ENCODE measurements around the gene FZR1.
"Not testable (repeated sequence)": the region's sequence is repeated elsewhere in the genome, so short reads cannot be mapped to it uniquely, and the experiment has no call there.

The FZR1 gene

DNA sequence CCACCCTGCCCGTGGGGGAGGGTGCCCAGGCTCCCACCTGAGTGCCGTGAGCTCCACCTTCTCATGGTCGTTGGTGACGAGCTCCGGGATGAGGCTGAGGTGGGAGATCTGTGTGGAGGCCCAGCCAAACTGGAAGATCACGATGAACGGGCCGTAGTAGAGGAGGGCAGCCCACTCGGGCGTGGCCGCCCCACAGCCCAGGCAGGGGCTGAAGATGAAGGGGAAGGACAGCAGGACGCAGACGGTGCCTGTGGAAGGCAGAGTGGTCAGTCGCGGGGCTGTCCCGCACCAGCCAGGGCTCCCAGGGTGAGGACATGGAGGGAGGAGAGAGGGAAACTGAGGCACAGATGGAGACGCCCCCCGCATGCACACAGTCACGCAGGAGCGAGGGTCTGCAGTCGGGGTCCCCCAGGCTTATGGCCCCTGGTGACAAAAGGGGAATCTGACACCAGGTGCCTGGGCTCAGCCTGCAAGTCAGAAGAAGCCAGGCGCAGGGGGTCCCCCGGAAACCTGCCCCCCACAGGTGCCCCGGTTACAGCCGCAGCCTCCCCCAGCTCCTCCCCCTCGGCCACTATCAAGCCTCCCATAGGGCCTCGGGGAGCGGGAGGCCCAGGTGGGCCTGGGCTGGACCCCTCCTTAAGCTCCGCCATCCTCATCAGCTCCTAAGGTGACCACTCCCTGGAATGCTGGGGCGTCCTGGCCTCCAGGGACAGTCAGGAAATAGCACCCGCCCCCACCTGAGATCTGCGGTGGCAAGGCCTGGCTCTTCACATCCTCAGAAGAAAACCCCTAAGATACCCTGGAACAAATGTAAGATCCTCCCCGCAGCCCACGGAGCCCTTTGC lies 45.1 kb downstream of the FZR1 start:
- no peak for DNase-seq

DNA sequence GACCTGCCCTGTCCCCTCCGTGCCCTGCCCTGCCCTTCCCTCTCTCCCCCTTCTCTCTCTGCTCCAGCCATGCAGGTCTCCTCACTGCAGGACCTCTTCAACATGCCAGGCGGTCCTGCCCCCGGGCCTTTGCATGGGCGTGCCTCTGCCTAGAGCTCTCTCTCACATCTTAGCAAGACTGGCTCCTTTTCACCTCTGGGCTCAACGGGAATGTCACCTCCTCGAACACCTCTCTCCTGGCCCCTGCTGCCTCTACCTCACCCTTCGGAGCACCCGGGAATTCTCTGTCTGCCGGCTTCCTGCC lies 45.6 kb downstream of the FZR1 start:
- no peak for DNase-seq

DNA sequence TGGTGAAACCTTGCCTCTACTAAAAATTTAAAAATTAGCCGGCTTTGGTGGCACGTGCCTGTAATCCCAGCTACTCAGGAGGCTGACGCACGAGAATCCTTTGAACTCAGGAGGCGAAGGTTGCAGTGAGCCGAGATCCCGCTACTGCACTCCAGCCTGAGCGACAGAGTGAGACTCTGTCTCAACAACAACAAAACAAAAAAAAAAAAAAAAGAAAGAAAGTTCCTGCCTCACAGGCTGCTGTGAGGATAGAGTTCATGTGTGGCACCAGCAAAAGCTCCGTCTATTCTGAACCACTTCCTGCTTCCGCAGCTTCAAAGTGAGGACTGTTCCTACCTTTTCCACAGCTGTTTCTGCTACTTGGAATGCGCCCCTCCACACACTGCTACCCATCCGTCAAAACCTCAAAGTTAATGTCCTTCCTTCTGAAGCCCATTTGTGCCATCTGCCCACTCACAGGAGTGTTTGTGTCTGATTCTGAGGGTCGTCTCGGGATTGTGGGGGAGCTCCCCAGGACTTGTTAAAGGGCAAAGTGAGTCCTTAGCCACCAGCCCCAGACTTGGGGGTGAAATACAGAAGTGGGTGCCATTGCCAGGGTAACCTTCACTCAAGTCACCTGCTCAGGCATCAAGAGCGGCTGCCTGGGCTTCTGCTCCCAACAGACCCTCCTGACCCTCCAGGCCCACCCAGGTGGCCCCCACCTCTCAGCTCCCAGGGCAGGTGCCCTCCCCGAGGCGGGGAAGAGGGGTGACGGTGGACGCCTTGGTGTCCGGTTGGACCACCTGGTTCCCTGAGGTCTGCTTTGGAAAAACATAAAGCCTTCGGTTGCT lies 48.4 kb downstream of the FZR1 start:
- no peak for DNase-seq

DNA sequence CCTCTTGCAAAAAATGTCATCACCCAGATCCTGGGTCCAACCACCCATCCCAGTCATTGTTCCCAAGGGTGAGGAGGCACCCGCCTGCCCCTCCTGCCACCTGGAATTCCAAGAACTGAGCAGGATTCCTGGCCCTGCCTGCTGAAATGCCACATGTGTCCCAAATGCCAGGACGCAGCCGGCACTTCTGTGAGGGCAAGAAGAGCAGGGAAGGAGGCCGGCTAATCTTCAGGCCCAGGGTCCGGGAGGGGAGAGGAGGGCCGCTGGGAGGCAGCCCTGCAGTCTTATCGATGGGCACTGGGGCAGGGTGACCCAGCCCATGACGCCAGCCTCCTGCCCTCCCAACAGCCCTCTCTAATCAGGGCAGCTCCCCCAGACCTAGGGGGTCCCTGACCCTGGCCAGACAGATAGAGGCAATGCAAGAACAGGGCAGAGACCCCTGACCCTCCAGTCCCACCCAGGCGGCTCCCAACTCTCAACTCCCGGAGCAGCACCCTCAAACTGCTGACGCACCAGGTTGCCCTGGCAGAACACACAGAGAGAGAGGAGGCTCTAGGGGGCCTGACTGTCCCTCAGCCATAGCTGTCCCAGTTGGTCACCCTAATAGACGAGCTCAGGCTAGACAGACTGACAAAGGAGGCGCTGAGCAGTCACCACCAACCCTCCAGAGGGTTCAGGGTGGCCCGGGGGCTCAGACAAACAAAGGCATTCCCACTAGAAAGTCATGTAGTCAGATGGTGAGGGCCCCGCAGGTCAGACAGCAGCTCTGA lies 49.7 kb downstream of the FZR1 start:
- no peak for DNase-seq

DNA sequence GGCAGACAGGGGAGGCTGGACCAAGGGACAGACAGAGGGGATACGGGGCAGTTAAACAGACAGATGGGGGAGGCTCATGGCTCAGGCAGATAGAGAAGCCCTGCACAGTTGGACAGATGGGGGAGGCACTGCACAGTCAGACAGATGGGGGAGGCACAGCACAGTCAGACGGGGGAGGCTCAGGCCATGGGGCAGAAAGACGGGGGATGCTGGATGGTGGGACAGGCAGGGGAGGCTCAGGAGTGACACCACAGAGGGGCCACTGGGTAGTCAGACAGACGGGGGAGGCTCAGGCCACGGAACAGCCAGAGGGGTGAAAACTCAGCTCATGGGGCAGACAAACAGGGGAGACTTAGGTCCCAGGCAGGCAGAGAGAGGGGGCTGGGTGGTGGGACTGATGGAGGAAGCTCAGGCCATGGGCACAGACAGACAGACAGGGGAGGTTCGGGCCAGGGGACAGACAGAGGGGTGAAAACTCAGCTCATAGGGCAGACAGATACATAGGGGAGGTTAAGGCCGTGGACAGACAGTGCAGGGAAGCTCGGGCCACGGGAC lies 50.4 kb downstream of the FZR1 start:
- DNase-seq = no peak

DNA sequence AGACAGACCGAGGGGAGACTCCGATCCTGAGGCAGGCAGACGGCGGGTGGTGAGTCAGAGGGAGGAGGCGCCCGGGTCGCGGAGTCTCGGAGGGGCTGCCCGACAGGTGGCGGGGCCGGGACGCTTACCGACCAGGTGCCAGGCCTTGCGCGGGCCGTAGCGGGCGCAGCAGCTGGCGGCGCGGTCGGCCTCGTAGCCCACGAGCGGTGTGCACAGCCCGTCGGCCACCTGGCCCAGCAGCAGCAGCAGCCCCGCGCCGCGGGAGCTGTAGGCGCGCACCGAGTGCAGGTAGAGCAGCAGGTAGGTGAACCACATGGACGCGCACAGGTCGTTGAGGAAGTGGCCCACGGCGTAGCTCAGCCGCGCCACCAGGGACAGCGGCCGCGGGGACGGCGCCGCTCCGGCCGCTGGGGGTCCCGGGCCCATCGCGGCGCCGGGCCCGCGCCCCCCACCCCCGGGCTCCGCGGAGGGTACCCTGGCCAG lies 50.9 kb downstream of the FZR1 start:
- no peak for DNase-seq

DNA sequence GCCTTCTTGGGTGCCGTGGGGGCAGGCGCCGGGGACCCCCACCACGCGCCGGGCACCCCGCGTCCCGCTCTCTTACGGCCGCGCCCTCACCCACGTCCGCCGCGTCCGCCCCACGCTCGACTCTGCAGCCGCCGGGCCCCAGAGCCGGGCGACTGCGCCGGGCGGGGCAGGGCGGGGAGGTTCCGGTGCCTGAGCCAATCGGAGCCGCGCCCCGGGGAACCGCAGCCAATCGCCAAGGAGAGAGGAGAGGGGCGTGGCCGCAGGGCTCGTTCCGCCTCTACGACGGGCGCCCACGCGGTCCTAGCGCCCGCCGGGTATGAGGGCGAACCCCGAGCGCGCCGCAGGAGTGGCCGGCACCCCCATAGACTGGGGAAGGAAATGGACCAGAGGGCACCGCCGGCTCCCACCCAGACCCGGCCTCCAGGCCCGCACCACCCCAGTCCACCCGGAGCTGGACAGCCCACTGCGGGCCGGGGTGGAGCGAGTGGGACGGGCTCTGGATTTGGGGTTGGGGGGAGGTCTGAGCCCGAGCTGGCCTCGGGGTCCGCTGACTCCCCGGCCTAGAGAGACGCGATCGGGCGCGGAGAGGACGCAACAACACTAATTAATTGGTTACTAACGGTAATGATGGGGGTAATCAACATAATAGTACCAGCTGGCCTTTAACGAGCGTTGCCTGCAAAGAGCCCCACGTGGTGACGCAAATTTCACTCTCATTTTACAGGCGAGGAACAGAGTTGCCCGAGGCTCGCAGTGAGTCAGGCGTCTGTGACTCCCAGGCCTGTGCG lies 51.5 kb downstream of the FZR1 start, which contains the start of gene MFSD12:
Gene MFSD12, minus strand, starts transcription at position 126 of the 788 bp plus-strand sequence. CDS start 183 bp downstream, outside the sequence.
- DNase-seq = peak in 1 of 2 experiments; percentile 54

DNA sequence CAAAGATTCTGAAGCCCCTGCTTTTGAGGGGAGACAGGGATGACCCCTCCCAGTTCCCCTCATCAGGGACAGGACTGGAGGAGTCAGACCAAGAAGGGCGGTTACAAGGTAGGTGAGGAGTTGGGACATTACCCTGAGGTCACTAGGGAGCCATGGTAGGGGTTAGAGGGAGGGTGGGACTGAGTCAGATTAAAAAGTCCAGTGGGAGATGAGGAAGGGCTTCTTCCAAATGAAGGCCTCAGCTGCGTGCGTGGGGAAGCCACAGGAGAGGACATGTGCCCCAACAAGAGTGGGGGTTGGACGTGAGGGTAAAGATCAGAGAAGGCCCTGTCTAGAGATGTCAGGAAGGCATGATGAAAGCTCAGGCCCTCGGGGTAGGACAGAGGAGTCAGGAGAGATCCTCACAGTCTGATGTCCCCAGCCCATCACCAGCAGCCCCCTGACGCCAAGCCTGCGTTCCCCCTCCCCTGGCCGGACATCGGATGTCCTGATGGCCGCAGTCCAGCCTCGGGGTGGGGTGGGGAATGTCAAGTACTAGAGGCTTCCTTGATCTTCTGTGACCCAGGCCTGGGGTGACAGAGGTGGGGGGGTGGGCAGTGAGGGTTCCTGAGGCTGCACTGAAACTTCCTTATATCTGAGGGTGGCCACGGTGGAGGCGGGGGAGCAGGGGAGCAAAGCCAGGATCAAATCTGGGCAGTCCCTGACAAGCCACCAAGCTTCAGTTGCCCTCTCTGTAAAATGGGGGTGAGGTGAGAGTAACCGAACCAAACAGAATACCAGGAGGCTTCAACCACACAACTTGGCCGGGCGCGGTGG lies 57.8 kb downstream of the FZR1 start:
- no peak for DNase-seq

DNA sequence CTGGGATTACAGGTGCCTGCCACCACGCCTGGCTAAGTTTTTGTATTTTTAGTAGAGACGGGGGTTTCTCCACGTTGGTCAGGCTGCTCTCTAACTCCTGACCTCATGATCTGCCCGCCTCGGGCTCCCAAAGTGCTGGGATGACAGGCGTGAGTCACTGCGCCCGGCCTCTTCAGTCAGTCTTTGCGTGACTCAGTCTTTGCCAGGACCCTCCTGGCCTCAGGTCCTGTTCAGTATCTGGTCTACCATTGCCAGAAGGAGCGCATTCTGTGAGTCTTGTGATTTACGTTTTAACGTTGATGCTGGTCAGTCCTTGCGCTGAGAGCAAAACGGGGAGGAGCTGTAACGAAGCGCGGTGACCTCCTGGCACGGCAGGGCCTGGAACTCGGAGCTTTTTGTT lies 59.0 kb downstream of the FZR1 start:
- DNase-seq = no peak

DNA sequence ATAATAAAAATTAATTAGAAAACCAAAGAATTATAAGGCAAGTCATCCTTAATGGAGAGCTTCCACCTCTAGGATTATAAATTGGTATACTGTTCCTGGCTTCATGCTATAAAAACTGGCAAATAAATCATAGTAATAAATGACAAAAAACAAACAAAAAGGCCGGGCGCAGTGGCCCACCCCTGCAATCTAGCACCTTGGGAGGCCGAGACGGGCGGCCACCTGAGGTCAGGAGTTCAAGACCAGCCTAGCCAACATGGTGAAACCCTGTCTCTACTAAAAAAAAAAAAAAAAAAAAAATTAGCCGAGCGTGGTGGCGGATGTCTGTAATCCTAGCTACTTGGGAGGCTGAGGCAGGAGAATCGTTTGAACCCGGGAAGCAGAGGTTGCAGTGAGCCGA lies 63.9 kb downstream of the FZR1 start:
- not testable (repeated sequence) for DNase-seq

DNA sequence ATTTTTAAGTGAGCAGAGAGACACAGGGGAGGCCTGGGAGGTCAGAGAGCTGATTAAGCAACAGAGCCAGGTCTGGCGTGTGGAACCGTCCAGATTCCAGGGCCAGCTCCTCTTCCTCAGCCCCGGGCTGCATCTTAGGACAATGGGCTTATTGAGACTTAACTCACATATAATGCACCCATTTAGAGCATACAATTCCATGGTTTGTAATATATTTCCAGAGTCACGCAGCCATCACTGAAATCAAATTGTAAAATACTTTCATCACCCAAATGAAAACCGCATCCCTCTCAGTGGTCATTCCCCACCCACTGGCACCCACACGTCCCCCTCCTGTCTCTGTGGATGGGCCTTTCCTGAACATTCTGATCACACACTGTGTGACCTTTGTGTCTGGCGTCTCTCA lies 64.5 kb downstream of the FZR1 start:
- no peak for DNase-seq

DNA sequence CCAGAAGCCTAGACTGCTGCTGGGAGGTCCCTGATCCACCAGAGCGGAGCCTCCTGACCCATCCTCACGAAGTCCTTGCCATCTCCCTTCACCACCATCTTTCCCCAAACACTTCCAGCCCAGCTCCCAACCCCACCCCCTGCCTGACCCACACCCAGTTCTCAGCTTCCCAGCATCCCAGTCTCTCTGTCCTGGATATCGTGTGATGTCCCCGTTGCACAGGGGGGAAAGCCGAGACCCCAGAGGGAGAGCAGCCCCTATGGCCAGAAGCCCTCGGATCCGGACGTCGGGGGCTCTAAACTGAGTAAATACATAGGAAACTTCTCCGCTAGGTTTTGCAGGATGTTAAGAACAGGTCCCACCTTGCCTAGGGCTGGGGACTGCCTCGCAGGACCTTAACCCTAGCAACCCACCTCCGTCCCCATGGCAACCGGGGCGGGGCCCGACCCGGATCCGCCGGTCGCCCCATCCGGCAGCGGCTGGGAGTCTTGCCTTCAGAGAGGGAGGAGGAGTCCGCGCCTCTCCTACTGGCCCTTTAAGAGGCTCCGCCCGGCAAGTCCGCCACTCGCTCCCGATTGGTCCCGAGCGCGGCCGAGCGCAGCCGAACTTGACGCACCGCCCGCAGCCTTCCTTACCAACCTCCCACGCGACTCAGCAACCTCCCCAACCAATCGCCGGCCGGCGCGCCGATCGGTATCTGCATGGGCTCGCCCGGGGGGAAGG lies 66.2 kb downstream of the FZR1 start:
- DNase-seq = peak; percentile 69 to 87

DNA sequence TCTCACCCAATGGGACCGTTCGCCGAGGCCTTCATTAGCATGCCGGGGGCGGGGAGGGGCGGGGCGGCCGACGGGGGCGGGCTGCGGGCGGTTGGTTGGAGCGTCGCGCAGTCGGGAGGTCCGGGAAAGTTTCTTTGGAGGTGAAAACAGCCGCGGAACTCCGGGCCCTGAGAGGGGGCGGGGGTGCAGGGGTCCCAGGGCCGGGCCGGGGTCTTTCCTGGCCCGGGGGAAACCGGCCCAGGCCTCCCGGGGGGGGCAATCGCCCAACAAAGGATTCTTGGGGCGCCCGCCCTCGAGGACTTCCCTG lies 66.7 kb downstream of the FZR1 start, which contains the start of gene HMG20B:
Gene HMG20B, plus strand, starts transcription at position 90 of the 307 bp plus-strand sequence. CDS start 366 bp downstream, outside the sequence.
- DNase-seq = no peak

DNA sequence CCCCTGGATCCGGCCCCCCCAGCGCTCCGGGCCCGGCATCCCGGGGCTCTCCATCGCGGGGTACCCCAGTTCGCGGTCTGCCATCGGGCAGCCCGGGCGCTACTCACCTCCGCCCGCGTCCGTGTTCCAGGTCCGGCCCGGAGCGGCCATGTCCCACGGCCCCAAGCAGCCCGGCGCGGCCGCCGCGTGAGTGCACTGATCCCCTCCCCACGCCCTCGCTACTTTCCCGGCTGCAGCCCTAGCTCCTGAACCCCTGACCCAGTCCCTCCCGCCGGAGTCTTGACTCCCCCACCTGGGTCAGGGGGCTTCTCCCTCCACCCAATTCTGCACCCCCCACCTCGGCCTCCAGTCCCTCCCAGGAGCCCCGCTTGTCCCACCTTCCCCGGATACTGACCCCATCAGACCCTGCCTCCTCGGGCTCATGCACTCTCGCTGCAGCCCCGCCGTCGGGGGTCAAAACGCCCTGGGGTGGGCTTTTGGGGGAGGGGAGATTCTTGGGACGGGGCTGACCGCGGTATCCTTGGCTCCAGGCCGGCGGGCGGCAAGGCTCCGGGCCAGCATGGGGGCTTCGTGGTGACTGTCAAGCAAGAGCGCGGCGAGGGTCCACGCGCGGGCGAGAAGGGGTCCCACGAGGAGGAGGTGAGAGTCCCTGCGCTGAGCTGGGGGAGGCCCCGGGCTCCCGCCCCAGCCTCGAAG lies 67.2 kb downstream of the FZR1 start:
- DNase-seq = no peak

DNA sequence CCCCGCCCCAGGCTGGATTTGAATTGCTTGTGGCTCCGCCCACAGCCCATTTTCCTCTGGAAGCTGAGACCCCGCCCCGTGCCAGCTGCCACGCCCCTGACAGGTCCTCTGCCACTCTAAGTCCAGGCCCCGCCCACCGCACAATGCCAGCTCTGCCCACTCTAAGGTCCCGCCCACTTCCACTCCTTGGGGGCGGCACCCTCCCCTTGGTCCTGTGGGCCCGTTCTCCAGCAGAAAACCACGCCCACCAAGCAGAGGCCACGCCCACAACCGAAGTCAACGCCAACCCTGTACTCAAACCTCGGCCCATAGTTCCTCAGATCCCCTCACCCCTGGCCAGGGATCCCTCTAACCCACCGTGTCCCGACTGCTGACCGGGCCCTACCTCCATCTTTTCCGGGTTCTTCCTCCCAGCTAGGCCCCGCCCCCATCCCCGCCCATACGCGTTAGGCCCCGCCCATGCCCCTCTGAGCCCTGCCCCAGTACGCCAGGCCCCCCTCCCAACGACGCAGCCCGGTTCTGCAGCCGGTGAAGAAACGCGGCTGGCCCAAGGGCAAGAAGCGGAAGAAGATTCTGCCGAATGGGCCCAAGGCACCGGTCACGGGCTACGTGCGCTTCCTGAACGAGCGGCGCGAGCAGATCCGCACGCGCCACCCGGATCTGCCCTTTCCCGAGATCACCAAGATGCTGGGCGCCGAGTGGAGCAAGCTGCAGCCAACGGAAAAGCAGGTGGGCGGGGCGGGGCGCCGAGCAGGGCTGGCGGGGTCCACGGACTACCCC lies 67.9 kb downstream of the FZR1 start:
- no peak for DNase-seq

DNA sequence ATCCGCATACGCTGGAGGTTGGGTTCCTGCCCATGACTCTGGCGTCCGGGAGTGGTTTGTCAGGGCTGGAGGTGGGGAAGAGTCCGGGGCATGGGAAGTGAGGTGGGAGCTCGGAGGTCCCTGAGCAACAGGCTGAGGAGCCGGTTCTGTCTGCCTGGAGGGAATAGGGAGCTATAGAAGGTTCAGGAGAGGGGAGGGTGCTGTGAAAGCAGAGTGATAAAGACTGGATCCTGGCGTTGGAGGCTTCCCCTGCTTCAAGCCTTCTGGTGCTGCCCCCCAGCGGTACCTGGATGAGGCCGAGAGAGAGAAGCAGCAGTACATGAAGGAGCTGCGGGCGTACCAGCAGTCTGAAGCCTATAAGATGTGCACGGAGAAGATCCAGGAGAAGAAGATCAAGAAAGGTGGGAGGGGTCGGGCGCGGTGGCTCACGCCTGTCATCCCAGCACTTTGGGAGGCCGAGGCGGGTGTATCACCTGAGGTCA lies 69.2 kb downstream of the FZR1 start:
- DNase-seq = no peak

DNA sequence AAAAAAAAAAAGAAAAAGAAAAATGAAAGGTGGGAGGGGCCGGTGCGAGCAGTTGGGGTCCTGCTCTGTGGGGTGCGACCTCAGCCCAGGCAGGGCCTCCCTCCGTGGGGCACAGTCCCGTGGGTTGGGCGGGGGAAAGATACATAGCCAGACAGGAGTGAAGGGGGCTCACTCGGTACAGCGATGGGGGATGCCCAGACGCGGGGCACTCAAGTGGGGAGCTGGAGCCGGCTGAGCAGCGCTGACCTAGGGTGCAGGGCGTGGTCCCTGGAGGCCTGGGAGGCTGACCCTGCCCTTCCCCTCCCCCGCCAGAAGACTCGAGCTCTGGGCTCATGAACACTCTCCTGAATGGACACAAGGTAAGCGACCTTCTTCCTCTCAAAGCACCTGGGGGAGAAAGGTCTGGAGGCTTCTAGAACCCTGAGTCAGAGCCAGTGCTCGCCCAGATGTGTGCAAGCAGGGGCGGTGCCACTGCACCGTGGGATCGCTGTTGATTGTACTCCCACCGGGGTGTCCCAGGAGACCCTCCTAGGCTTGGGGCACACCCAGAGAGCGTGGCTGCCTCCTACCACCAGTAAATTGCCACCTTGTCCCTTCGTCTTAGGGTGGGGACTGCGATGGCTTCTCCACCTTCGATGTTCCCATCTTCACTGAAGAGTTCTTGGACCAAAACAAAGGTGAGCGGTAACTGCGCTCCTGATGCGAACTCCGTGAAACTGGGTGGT lies 70.0 kb downstream of the FZR1 start:
- no peak for DNase-seq
